GM21526 (cell line): Measurements from ENCODE around the gene ZNF581.

Source experiments
- ATAC-seq: cut with Tn5 transposase; IDR thresholded peaks from one replicate; pipeline ENCODE4 v1.9.1; 2021; ENCODE audit warnings: moderate library complexity; ENCODE audit not compliant: unreplicated experiment, low FRiP score

ZNF581 gene

DNA sequence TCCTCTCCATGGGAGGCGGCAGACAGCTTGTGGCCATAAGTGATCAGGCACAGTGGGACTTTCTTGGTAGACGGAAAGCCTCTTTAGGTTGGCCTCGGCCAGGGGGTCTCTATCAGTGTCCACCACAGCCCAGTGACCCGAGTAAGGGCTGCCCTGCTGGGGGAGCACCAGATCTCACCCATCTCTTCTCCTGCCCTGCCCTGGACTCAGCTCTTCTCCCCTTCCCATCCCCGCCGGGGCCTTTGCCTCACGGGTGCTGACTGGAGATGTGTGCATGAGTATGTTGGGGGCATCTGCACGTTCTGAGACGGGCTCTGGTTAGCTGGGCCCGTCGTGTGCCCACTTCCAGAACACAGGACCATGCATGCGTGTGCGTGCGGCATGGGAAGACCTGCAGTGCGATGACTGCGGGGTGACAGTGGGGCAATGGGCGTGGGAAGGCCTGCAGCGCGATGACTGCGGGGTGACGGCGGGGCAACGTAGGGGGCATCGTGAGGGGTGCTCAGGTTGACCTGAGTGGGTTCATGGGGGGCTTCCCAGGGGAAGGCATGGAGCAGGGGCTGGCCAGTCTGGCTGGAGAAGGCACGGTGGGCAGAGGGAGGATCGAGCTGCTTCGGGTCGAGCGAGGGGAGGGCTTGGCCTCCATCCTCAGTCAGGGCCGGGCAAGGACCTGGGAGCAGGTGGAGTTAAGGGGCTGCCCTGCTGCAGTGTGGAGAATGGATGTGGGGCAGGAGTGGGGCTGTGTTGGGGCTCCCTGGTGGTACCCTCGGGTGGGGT lies 47.5 kb downstream of the ZNF581 start:
- ATAC-seq: no peak

GRCh38 chr19:55691561-55692481 lies 48.4 kb downstream of the ZNF581 start:
- no peak for ATAC-seq

DNA sequence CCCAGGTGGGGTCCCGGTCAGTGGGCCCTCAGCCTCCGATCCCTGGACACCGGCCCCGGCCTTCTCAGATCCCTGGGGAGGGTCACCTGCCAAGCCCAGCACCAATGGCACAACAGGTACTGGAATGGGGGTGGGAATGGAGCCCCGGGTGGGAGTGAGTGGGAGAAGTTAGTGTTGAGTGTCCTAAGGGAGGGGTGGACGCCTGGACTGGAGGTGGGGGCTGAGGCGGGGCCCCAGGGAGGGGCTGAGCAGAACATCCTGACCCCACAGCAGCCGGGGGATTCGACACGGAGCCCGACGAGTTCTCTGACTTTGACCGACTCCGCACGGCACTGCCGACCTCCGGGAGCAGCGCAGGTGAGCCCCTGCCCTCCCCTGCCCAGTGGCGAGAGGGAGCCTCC lies 49.2 kb downstream of the ZNF581 start:
- ATAC-seq: no peak

DNA sequence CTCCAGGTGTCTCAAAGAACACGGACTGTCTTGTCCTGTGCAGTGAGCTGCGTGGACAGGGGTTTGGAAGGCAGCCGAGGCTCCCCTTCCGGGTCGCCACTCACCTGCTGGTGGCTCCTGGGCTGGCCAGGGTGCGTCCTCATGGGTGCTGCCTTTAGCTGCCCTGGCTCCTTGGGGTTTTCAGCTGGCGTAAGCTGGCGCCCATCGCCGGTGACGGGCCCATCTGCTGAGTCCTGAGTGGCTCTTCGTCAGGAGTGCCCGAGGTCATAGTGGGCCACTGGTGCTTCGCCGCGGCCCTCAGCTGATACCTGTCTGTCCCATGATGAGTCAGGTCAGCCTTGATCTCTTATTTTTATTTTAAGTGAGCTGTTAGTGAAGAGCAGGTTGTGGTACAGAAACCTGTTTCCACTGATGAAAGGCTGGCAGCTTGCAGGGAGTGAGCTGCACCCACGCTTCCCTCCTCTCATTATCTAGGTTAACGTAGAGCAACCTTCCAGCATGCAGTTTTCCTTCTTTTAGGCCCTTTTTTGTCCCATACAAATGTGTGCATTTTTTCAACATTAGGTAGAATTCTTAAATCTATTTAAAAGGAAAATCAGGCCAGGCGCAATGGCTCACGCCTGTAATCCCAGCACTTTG lies 50.0 kb downstream of the ZNF581 start:
- no peak for ATAC-seq

- ATAC-seq: no peak
Observed at GRCh38 chr19:55694241-55694655, 50.8 kb downstream of the ZNF581 start.

- ATAC-seq: no peak
Observed at GRCh38 chr19:55694656-55695491, 51.4 kb downstream of the ZNF581 start.
